Urothelium cell line (cell line): Measurements from ENCODE around the gene SLC12A4.
"Not testable (repeated sequence)": the region's sequence is repeated elsewhere in the genome, so short reads cannot be mapped to it uniquely, and the experiment has no call there.

Source experiments
- DNase-seq: peaks from one replicate; pipeline ENCODE4 v3.0.0; 2011; ENCODE audit warnings: low spot score, mixed read lengths
- FAIRE-seq: peaks from 2 replicates; lab custom pipeline; 2011; peaks lifted over from hg19 to GRCh38; lab: Jason Lieb, UNC

Gene SLC12A4

GRCh38 chr16:67942510-67943255 is 25.8 kb downstream of the SLC12A4 start:
- no peak for FAIRE-seq
- DNase-seq: no peak

DNA sequence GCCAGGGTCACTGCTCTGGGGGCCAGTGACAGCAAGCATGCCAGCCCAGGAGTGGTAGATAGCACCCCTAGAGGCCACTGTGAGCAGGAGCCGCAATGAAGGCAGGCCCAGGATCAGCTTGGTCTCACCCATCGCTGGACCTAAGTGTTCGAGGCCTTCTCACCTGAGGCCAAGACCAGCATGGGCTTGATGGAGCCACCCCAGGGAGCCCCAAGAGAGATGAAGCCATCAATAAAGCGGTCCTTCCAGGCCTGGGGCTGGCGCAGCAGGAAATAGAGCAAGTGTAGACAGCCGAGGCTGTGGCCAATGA is 26.3 kb downstream of the SLC12A4 start:
- DNase-seq (peak; percentile 54), FAIRE-seq (no peak)

DNA sequence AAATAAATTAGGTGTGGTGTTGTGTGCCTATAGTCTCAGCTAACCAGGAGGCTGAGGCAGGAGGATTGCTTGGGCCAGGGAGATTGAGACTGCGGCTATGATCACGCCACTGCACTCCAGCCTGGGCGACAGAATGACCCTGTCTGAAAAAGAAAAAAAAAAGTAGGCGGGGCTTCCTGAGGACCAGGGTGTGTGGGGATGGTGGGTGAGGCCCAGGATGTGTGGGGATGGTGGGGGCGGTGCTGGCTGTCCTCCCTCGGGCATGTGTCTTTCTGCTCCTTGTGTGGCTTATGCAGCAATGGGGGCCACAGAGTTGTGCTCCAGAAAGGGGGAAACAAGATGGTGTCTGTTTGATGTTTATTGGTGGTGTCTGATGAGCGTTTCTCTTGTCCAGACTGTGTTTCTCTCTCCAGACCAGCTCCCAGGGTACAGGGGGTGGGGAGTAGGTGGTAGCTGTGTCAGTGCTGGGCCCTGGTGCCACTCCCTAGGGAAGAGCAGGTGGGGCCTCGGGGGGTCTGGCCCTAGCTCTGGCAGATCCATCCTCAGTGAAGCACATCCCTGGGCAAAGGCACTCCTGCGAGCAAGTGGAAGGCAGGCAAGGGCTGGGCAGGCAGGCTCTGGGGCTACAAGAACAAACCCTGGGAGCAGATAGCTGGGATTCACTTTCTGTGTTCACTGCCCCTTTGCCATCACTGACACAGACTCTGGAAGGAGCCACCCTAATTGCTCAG is 26.8 kb downstream of the SLC12A4 start:
- no peak for DNase-seq
- no peak for FAIRE-seq

DNA sequence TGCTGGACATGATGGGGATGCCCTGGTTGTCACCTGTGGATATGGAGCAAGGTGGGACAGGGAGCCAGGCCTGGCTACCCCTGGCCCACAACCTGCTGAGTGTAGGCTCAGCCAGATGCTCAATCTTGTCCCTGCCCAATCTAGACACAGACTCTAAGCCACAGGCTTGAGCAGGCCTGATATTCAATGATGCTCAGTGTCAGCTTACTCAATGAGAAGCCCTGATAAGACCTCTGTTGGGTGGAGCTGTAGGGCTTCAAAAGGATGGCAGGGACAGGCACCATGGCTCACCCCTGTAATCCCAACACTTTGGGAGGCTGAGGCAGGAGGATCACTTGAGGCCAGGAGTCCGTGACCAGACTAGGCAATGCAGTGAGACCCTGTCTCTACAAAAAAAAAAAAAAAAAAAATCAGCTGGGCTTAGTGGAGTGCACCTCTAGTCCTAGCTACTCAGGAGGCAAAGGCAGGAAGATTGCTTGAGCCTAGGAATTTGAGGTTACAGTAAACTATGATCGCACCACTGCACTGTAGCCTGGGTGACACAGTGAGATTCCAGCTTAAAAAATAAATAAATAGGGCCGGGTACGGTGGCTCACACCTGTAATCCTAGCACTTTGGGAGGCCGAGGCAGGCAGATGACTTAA is 27.9 kb downstream of the SLC12A4 start:
- FAIRE-seq (no peak), DNase-seq (no peak)

GRCh38 chr16:67939507-67940445 is 28.7 kb downstream of the SLC12A4 start:
- FAIRE-seq (no peak), DNase-seq (no peak)

DNA sequence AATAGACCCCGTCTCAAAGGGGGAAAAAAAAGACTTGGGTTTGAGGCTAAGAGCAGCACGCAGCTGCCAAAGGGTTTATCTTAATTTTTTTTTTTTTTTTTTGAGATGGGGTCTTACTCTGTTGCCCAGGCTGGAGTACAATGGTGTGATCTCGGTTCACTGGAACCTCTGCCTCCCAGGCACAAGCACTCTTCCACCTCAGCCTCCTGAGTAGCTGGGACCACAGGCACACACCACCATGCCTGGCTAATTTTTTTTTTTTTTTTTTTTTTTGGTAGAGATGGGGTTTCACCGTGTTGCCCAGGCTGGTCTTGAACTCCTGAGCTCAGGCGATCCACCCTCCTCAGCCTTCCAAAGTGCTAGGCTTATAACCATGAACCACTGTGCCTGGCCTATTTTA is 30.7 kb downstream of the SLC12A4 start:
- not testable (repeated sequence) for DNase-seq, FAIRE-seq

DNA sequence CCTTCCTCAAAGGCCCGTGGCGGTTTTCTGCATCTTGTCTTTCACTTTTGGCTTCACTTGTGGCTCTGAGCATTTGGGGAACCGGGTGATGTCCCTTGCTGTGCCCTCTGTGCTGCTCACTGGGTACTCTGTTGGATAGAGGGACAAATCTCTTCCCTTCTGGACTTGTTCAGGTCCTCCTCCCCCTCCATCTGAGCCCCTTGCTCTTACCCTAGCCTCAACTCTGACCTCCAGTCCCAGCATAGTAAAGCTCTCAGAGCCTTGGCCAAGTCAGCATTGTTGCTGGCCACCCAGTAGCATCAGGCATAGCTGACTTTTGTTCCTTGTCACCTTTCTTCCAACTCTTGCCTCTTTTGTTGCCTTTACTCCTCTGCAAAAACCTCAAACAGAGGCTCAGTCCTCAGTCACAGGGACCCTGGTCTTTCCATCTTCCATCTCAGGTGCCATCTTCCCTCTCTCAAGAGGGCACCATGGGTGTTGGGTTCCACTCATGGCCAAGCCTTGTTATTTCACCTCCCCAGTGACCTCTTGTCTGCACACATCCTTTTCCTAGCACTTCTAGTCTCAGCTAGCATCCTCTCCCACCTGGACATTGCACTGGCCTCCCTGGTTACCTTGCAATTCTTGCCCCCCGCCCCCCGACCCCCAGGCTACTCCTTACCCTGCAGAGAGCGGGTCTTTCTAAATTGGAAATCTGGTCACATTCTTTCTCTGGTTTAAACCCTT is 31.4 kb downstream of the SLC12A4 start:
- DNase-seq (no peak), FAIRE-seq (no peak)

DNA sequence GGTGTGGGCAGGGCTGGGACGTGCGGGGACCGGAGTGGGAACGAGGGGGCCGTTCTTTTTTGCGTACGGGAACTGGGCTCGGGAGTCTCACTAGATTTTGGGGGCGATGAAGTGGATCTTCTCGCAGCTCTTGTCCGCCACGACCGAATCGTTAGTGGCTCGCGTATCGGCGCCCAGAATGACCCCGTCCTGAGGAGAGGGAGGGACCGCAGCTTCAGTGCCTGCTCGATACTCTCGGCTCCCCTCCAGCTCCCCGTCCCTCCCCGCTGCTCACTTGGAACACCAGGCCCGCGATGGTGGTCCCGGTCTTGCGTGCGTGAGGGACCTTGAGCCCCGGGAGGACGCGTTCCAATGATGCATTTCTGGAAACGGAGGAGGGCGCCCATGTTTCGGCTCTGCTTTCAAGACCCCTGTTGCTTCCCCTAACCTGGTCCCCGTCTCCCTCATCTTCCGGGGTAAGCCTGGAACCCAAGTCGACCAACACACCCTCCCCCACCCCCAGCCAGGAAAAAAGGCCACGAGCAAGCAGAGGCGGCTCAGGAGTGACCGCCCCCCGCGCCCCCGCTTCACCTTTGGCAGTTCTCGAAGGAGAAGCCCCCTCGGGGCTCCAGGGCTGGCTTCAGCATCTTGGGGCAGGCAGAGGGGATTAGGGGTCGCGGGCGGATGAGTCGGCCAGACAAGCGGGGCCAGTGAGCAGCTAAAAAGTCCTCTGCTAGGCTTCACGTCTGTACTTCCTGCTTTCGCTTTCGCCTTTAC is 32.1 kb downstream of the SLC12A4 start, which contains the start of gene PSMB10:
Gene PSMB10 (minus strand): TSS at position 727 of the 756 bp plus-strand sequence. CDS start 101 bp downstream, at position 626.
- peak; percentile 41 for DNase-seq
- FAIRE-seq: no peak

DNA sequence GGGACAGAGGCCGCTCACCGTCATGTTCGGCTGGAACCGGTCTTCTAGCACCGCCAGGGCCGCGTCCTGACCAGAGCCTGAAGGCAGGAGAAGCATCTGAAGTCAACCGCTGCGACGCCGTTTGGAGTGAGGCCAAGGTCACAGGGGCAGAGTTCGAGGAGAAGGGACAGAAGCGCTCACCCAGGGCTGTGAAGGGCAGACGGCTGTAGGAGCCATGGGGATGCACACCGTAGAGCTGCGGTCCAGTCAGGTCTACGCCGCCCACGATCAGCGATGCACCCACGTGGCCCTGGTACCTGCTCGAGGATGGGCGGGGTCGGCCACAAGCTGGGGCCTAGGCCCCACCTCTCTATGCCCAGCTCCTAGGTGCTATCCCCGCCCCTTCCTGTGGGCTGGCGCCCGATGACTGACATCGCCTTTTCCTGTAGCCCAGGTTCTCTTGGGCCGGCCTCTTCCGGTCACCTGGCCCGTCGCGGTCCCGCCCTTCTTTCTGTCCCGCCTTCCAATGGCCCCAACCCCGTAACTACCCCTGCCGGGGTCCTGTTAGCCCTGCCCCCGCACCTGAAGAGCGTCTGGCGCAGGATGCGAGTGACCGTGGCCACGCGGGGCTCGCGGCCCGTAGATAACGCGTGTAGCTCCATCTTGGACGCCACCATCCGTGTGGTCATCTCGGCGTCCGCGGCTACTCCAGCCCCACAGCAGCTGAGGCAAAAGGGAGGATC is 32.9 kb downstream of the SLC12A4 start:
- FAIRE-seq (peak; percentile 50), DNase-seq (peak; percentile 99)

DNA sequence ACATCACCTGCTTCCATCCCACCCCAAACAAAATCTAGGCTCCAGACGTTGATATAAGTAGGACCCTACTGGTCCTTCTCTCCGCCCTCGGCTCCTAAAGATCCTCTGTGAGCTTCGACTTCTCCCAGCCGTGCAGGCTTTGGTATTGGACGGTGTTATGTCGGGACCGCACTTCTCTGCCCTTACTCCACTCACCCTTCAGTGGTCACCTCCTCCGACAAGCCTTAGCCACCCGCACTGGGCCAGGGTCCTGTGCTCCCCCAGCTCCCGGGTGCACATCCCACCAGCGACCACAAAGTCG is 33.4 kb downstream of the SLC12A4 start:
- FAIRE-seq: no peak
- no peak for DNase-seq

- FAIRE-seq (no peak), DNase-seq (no peak)
Observed at GRCh38 chr16:67934306-67935100, 33.9 kb downstream of the SLC12A4 start.

GRCh38 chr16:67933805-67934204 is 34.6 kb downstream of the SLC12A4 start:
- FAIRE-seq (no peak), DNase-seq (no peak)

DNA sequence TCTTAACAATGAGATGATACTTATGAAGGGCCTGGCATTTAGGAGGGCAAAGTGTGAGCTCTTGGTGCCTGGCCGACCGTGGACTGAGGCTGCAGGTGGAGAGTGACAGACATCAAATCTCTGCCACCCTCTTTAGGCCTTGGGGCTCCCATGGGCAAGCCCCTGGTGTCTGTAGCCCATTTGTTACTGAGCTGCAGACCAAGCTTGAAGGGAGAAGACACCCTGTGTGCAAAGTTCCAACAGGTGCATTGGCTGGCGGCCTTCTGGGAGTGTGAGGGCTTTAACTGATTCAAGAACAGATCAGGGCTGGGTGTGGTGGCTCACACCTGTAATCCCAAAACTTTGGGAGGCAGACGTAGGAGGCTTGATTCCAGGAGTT is 36.0 kb downstream of the SLC12A4 start:
- no peak for DNase-seq
- FAIRE-seq: no peak

GRCh38 chr16:67931712-67932461 is 36.5 kb downstream of the SLC12A4 start, which contains the start of gene CTRL:
Gene CTRL, minus strand, starts transcription at chr16:67931862. Its CDS starts 10 bp downstream, at chr16:67931852.
- DNase-seq: no peak
- no peak for FAIRE-seq

DNA sequence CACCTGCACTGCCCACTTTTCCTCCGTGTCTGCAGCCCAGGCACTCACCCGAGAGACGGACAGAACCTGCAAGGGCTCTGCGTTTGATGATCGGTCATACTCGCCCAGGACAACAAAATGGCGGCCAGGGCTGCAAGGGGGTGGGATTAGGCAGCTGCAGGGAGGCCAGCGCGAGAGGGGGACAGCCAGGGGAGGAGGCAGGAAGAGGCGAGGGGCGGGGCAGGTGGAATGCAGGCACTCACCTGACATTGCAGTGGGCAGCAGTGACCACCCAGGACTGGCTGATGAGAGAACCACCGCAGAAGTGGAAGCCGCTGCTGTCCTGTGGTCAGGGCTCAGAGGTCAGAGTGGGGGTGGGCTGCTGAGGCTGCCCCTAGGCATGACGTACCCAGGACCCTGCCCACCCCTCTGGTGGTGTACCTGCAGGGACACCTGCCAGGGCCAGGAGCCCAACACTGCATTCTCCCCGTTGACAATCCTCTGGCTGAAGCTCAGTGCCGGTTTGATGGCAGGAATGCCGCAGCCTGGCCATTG is 37.7 kb downstream of the SLC12A4 start:
- FAIRE-seq: no peak
- no peak for DNase-seq

DNA sequence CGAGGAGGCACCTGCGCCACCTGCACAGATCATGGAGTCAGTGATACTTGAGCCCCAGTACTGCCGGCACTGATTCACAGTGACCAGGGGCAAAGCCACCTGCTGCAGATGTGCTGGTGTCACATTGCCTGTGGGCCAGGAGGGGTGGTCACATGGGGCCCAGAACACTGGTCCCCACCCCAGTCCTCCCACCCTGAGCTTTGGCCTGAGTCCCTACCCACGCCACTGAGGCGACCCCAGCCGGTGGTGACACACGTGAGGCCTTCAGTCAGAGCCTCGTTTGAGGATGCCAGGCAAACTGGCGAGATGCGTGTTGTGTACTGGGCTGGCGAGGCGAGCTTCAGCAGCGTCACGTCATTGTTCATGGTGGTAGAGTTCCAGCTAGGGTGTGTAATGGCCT is 38.2 kb downstream of the SLC12A4 start:
- DNase-seq (no peak), FAIRE-seq (no peak)
